HG03354 (cell line): ENCODE measurements around the gene RAD50.

Experiments
- ATAC-seq: cut with Tn5 transposase; IDR thresholded peaks from one replicate; pipeline ENCODE4 v1.9.1; 2021; ENCODE audit warnings: mild to moderate bottlenecking; ENCODE audit not compliant: unreplicated experiment, poor library complexity, severe bottlenecking

The RAD50 gene

GRCh38 chr5:132671000-132671399 lies 114.2 kb downstream of the RAD50 start:
- no peak for ATAC-seq

- no peak for ATAC-seq
Observed at GRCh38 chr5:132673488-132673887, 116.7 kb downstream of the RAD50 start.

- ATAC-seq = no peak
Observed at GRCh38 chr5:132673939-132674630, 117.3 kb downstream of the RAD50 start, which contains the start of gene IL4. TSS of gene IL4 (plus strand) at chr5:132673989. CDS start at chr5:132674051, 62 bp downstream.

- ATAC-seq = peak; percentile 90
Observed at GRCh38 chr5:132674671-132675506, 118.1 kb downstream of the RAD50 start.

GRCh38 chr5:132675936-132676689 lies 119.3 kb downstream of the RAD50 start:
- ATAC-seq = no peak

GRCh38 chr5:132677191-132677590 lies 120.4 kb downstream of the RAD50 start:
- no peak for ATAC-seq

GRCh38 chr5:132677682-132678400 lies 121.1 kb downstream of the RAD50 start:
- no peak for ATAC-seq

- ATAC-seq = no peak
Observed at GRCh38 chr5:132678735-132679134, 122.0 kb downstream of the RAD50 start.

- ATAC-seq = no peak
Observed at GRCh38 chr5:132679166-132679565, 122.4 kb downstream of the RAD50 start.

GRCh38 chr5:132679717-132680380 lies 123.1 kb downstream of the RAD50 start:
- no peak for ATAC-seq

- ATAC-seq = no peak
Observed at GRCh38 chr5:132680780-132681475, 124.2 kb downstream of the RAD50 start.

GRCh38 chr5:132681476-132681831 lies 124.7 kb downstream of the RAD50 start:
- ATAC-seq = no peak

- no peak for ATAC-seq
Observed at GRCh38 chr5:132681983-132682382, 125.2 kb downstream of the RAD50 start.

- no peak for ATAC-seq
Observed at GRCh38 chr5:132684491-132684890, 127.7 kb downstream of the RAD50 start.

- ATAC-seq = no peak
Observed at GRCh38 chr5:132684922-132685720, 128.3 kb downstream of the RAD50 start.

- no peak for ATAC-seq
Observed at GRCh38 chr5:132686193-132686592, 129.4 kb downstream of the RAD50 start.

GRCh38 chr5:132687995-132688394 lies 131.2 kb downstream of the RAD50 start:
- peak; percentile 38 for ATAC-seq
